Cardiac fibroblast (primary cell): ENCODE results near the gene MLXIPL.
A peak's percentile ranks its signal among the peaks of the same experiment; 100 is the strongest.

ENCODE experiments used
- DNase-seq, 2 donors: peaks; one replicate each; pipeline versions ENCODE4 v3.0.0 to v3.0.0-alpha.2; 2010; ENCODE audit warnings: low read depth in 2 of 2
- H3K4me3 ChIP-seq, 2 donors: replicated peaks in 1 of 2; 1 replicate in 1 of 2; 2 replicates in 1 of 2; pipeline ENCODE4 v1.5.1; 2011; ENCODE audit warnings: low read depth in 2 of 2, low read length in 2 of 2, mild to moderate bottlenecking in 2 of 2, moderate library complexity in 1 of 2
- TF ChIP-seq, protein P1 (sequence below): IDR thresholded peaks from one replicate; pipeline ENCODE4 v1.5.1; 2011; ENCODE audit warnings: low read depth, mild to moderate bottlenecking, low read length, inconsistent platforms

MLXIPL gene, protein sequence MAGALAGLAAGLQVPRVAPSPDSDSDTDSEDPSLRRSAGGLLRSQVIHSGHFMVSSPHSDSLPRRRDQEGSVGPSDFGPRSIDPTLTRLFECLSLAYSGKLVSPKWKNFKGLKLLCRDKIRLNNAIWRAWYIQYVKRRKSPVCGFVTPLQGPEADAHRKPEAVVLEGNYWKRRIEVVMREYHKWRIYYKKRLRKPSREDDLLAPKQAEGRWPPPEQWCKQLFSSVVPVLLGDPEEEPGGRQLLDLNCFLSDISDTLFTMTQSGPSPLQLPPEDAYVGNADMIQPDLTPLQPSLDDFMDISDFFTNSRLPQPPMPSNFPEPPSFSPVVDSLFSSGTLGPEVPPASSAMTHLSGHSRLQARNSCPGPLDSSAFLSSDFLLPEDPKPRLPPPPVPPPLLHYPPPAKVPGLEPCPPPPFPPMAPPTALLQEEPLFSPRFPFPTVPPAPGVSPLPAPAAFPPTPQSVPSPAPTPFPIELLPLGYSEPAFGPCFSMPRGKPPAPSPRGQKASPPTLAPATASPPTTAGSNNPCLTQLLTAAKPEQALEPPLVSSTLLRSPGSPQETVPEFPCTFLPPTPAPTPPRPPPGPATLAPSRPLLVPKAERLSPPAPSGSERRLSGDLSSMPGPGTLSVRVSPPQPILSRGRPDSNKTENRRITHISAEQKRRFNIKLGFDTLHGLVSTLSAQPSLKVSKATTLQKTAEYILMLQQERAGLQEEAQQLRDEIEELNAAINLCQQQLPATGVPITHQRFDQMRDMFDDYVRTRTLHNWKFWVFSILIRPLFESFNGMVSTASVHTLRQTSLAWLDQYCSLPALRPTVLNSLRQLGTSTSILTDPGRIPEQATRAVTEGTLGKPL

DNA sequence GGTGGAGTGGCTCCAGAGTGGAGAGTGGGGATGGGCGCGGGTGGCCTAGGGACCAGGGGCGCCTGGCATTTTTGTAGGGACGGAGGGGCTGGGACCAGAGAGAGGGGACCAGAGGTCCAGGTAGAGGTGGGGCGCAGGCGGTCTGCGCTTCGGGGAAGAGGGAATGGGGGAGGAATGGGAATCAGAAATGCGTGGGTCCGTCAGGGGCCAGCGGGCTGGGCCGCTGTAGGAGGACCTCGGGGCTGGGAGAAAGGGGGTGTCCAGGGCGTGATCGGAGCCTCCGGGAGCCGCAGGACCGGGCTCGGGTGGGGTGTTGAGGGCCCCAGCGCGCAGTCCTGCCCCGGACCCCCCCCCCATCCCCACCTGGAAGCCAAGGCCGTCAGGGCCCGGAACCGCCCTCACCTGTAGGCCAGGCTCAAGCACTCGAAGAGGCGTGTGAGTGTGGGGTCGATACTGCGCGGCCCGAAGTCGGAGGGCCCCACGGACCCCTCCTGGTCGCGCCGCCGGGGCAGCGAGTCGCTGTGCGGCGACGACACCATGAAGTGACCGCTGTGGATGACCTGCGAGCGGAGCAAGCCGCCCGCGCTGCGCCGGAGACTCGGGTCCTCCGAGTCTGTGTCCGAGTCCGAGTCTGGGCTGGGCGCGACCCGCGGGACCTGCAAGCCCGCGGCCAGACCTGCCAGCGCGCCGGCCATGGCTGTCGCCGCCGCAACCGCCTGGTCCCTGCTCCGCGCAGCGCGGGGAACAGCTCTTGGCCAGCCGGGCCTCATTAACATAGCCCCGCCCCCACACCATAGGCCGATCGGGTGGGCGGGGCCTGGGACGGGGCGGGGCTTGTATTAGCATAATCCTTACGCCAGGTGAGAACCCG is at the start of gene MLXIPL:
TSS of gene MLXIPL (minus strand) at position 725 of the 871 bp plus-strand sequence. CDS start at position 695, 30 bp downstream.
- peak within 1 kb of the TSS; percentile 23 to 36 for H3K4me3 ChIP-seq
- TF ChIP-seq, protein P1, sequence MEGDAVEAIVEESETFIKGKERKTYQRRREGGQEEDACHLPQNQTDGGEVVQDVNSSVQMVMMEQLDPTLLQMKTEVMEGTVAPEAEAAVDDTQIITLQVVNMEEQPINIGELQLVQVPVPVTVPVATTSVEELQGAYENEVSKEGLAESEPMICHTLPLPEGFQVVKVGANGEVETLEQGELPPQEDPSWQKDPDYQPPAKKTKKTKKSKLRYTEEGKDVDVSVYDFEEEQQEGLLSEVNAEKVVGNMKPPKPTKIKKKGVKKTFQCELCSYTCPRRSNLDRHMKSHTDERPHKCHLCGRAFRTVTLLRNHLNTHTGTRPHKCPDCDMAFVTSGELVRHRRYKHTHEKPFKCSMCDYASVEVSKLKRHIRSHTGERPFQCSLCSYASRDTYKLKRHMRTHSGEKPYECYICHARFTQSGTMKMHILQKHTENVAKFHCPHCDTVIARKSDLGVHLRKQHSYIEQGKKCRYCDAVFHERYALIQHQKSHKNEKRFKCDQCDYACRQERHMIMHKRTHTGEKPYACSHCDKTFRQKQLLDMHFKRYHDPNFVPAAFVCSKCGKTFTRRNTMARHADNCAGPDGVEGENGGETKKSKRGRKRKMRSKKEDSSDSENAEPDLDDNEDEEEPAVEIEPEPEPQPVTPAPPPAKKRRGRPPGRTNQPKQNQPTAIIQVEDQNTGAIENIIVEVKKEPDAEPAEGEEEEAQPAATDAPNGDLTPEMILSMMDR = no peak

DNA sequence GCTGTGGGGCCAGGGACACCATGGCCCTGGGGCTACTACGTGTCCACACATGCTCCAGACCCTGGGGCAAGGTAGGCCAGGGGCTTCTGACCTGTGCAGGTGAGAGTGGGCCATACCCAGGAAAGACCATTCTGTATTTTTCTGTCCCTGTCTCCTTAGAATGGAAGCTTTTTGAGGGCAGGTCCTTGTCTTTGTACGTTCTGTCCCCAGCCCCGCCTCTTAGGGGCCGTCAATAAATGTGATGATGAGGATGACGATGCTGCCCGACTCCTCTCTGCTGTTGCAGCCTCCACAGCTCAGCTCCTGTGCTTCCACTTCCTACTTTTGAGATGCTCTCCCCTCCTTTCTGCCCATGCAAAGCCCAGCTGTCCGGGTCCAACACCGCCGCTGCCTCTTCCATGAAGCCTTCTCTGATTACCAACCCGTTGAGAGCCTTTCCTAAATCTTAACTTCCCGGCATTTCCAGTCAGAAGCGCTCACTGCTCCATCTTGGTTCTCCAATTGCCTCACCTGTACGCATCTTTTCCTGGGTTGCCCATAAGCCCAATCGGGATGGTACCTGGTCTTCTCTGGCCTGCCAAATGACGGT is 47.6 kb upstream of the MLXIPL start:
- no peak for DNase-seq
- TF ChIP-seq, protein P1 = no peak
- no peak overlapping the region for H3K4me3 ChIP-seq

More for the DNA sequence above, at the start of gene MLXIPL:
- DNase-seq = peak; percentile 42 to 46

DNA sequence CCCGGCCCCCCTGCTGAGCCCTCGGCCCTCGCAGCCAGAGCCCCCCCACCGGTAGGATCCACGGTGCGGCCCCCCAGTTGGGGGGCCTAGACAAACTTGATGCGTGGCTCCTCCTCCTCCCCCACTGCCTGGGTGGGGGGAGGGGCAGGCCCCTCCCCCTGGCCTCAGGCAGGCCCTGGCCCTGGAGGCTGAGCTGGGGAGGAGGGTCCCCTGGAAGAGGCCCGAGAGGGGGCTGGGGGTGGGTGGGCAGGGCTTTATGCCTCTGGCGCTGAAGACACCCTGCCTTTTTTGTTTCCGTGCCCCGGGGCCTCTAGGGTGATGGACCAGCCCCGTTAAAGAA is 47.0 kb upstream of the MLXIPL start:
- TF ChIP-seq, protein P1 = no peak
- no peak for DNase-seq
- no peak overlapping the region for H3K4me3 ChIP-seq

DNA sequence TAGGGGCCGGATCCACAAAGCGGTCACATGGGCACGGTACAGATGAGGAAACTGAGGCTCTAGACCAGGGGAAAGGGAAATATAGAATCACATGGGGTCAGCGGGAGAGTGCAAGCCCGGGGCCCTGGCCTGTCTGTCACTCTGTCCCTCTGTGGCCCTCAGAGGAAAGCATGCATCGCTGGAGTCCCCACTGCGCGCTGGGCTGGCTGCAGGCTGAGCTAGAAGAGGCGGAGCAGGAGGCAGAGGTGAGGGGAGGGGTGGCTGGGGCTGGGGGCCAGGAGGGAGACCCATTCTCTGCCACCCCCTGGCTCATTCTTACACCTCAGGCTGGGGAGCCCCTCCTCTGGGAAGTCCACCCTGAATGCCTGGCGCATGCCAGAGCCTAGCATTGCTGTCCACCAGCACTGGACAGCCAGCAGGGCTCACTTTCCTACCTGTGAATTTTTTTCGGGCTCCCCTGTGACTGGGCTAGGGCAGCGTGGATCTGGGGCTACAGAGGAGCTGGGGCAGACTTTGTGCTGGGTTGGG is 45.6 kb upstream of the MLXIPL start:
- DNase-seq = no peak
- H3K4me3 ChIP-seq = no peak overlapping the region
- TF ChIP-seq, protein P1 = no peak

DNA sequence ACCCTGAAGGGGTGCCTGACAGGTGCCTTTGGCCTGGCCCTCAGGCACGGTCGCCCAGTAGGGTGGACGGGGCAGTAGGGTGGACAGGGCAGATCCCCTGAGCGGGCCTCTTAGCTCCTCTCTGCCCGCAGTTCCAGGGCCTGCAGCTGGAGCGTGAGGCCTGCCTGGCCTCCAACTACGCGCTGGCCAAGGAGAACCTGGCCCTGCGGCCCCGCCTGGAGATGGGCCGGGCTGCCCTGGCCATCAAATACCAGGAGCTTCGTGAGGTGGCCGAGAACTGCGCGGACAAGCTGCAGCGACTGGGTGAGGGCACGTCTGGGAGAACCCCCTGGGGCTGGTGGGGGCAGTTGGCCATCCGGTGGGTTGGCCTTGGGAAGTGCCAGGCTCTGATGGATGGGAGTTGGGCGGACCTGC is 45.0 kb upstream of the MLXIPL start:
- TF ChIP-seq, protein P1 = no peak
- no peak overlapping the region for H3K4me3 ChIP-seq
- no peak for DNase-seq

DNA sequence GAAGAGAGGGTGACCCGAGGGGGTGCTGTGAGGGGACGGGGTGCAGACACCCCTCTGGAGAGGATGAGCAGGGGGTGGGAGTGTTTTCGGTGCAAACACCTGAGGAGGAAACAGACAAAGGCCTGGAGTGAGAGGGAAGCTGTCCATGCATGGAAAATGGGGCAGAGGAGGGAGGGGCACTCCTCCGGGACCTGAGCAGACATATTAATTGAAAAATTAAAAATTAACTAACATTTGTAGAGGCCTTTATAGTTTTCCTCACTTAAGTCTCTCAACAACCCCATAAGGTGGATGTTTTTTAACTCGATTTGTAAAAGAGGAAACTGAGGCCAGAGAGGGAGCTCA is 44.5 kb upstream of the MLXIPL start:
- DNase-seq = no peak
- H3K4me3 ChIP-seq = peak overlapping the region; percentile 63 to 75
- TF ChIP-seq, protein P1 = no peak
